Activated CD8-positive, alpha-beta memory T cell treated with anti-CD3 and anti-CD28 coated beads for 4 hours (primary cell): ENCODE data around the gene CTU1.
"Not testable (repeated sequence)": the region's sequence is repeated elsewhere in the genome, so short reads cannot be mapped to it uniquely, and the experiment has no call there.

Experiments
- DNase-seq, 2 donors: peaks; one replicate each; pipeline ENCODE4 v3.0.0-alpha.2; 2020; ENCODE audit warnings: low read depth in 2 of 2

CTU1 gene

DNA sequence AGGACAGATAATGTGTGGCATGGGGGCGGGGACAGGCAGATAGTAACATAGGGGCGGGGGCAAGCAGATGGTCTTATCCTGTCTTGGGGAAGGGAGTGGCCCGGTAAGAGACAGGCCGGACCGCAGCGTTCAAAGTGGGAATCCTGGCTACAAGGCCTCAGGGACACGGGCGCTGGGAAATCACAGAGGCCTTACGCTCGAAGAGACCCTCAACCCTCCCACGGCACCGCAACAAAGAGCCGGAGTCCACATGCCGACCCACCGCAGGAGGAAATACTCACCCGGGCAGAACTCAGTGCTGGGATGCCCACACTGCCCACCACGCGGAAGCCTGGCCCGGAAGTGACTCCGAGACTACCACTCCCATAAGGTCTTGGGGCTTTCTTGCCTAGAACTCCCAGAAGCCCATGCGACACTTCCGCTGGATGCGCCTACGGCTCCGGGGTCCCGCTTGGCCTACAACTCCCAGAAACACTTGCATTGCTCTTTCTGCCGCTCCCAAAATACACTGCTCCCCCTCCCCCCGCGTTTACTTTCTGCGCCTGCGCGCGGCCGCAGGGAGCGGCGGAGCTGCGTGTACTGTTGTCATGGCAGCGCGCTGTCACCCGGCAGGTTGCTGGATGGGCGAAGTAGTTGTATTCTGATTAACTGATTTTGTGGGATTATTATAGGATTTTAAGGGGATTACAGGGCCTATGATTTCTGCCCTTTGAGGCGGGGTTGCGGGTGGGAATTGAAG lies at the start of gene CTU1:
Gene CTU1 (minus strand): TSS at position 344 of the 739 bp plus-strand sequence. CDS start 3,840 bp downstream, outside the sequence.
- peak; percentile 96 to 99 for DNase-seq

- DNase-seq: no peak
Measured at GRCh38 chr19:51157265-51157664, 49.1 kb upstream of the CTU1 start.

DNA sequence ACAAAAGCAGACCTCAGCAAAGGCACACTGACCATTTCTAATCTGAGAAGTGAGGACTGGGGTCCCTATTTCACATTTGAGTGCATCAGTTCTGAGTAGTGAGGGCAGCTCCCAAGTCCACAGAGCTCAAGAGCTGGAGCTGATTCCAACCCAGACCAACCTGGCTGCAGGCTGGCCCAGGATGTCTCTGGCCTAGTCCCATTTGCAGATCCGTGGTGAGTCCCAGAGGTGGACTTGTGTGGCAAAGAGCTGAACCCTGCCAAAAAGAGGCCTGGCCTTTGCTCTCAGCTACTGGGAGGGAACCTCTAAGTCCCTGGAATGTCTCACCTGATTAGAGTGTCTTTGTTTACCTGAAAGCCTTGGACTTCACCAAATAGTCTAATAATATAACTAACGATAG lies 48.5 kb upstream of the CTU1 start:
- no peak for DNase-seq

DNA sequence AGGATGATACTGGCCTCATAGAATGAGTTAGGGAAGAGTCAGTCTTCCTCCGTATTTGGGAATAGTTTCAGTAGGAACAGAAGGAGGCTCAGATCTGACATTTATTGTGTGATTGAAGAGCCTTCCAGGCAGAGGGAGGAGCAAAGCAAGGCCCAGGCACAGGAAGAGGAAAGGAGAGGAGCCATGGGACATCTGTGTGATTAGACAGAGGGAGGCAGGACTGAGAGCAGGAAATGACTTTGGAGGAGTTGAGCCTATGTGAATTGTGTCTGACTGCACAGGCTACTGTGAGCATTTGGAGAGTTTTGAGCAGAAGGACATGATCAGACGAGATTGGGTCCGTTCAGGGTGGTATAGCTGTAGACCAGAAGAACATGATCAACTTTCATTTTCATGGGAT lies 42.4 kb upstream of the CTU1 start:
- DNase-seq: no peak

DNA sequence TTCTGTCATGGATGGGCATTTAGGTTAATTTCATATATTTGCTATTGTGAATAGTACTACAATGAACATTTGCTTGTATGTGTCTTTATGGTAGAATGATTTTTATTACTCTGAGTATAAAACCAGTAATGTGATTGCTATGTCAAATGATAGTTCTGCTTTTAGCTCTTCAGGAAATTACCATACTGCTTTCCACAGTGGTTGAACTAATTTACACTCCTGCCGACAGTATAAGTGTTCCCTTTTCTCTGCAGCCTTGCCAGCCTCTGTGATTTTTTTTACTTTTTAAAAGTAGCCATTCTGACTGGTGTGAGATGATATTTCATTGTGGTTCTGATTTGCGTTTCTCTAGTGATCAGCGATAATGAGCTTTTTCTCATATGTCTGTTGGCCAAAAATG lies 40.4 kb upstream of the CTU1 start:
- no peak for DNase-seq

- DNase-seq: no peak
Measured at GRCh38 chr19:51147663-51148062, 39.5 kb upstream of the CTU1 start.

- DNase-seq: no peak
Measured at GRCh38 chr19:51146751-51147150, 38.5 kb upstream of the CTU1 start.

GRCh38 chr19:51145916-51146493 lies 37.8 kb upstream of the CTU1 start:
- no peak for DNase-seq

- no peak for DNase-seq
Measured at GRCh38 chr19:51144482-51145045, 36.4 kb upstream of the CTU1 start.

DNA sequence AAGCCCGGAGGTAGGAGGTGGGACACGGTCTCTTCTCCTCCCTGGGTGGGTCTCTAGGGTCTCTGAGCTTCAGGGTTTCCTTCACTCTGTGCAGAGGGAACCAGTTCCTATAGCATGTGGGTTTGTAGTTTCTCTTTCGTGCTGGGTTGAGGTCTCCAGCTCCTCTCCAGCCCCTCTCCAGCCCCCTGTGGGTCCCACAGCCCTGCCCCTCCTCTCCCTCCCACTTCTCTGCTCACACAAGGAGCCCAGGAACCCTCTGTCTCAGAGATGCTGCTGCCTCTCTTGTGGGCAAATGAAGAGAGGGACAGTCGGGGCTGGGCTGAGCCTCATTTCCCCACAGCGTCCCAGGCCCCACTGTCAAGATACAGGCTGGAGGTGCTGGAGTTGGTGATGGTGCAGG lies 35.3 kb upstream of the CTU1 start:
- no peak for DNase-seq

GRCh38 chr19:51142809-51143475 lies 34.7 kb upstream of the CTU1 start:
- not testable (repeated sequence) for DNase-seq

GRCh38 chr19:51142119-51142518 lies 33.9 kb upstream of the CTU1 start, which contains the start of gene SIGLEC7:
Gene SIGLEC7, plus strand, starts transcription at chr19:51142301. Its CDS starts 69 bp downstream, at chr19:51142370.
- no peak for DNase-seq

DNA sequence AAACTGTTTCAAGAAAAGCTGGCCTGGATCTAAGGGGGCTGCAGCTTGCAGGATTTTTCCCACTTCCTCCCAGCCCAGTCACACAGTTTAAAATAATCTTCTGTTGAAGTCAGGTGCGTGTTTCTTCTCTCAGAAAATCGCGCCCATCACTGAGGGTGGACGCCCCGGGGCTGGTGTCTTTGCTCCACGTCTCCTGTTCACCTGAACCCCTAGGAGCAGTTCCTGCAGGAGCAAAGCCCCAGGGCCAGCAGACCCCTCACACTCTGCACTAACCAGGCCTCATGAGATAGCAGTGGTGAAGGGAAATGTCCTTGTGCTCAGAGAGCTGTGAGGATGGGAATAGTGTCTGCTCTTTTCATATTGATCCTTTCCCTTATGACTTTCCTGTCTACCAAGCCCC lies 33.0 kb upstream of the CTU1 start:
- no peak for DNase-seq

- no peak for DNase-seq
Measured at GRCh38 chr19:51140441-51140840, 32.2 kb upstream of the CTU1 start.

- no peak for DNase-seq
Measured at GRCh38 chr19:51139299-51140014, 31.2 kb upstream of the CTU1 start.

- DNase-seq: no peak
Measured at GRCh38 chr19:51138549-51138979, 30.4 kb upstream of the CTU1 start.

DNA sequence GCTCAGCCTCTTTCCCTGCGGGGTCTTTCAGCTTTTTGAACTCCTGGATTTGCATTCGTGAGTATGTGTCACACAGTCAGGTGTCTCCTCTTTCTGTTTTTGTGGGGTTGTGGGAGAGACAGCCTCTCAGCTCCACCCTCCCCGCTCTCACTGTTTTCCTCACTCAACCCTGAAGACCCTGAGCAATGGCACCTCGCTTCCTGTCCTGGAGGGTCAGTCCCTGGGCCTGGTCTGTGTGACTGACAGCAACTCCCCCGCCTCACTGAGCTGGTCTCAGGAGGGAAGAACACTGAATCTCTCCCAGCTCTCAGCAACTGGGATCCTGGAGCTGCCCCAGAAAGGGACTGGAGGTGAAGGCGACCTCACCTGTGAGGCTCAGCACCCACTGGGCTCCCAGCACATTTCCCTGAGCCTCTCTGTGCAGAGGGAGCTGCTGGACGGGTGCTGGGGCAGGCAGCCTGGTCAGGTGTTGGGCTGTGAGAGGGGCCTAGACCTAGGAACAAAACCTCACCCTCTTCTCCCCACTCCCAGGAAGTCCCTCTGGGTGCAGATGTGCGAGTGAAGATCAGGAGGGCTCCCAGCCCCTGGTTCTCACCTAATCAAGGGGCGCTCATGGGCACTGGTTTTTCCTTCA lies 29.7 kb upstream of the CTU1 start:
- no peak for DNase-seq

- no peak for DNase-seq
Measured at GRCh38 chr19:51136851-51137551, 28.8 kb upstream of the CTU1 start.

GRCh38 chr19:51135986-51136762 lies 28.0 kb upstream of the CTU1 start:
- no peak for DNase-seq

DNA sequence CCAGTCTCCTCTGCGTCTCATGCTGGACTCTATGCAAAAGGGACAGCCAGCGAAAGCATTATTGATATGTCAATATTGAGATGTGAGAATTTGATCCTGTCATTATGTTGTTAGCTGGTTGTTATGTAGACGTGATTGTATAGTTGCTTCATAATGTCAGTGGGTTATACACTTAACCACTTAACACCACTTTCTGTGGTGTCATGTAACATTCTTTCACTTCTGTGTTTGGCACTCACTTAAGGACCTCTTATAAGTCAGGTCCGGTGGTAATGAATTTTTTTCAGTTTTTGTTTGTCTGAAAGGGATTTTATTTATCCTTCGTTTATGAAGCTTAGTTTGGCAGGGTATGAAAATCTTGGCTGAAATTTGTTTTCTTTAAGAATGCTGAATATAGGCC lies 26.8 kb upstream of the CTU1 start:
- no peak for DNase-seq
